ENCODE results near the gene CISD1. TPM values are rescaled to one million over a fixed set of nuclear protein-coding genes. Genes with fewer than 3 reads are reported as not detected.

CISD1 gene
- total and polyA plus RNA-seq, 2 donors (not counting 3 experiments of a cell fraction or from before 2014, with no cell fraction given) = 25.5 to 53.0 TPM

DNA sequence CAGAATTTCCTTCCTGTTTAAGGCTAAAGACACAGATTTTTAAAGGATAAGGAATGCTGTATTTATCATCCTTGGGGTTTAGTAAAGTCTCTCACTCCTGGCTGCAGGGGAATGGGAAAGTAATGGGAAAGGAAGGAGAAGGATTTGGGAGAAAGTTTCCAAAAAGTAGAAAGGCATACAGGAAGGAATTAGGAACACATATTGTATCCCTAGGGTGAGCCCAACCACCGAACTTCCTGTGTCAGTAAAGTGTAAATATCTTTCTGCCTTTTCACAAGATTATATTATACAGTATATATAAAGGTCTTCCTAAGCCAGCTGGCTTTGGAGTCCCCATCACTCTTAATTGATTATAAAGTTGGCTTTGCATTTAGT is 53.9 kb downstream of the CISD1 start:
- no peaks in the 10 kb centered on the region for H4K20me1 ChIP-seq (replicated peaks; ENCODE audit: control insufficient read depth, extremely low read depth, insufficient read depth, low read length)
- CTCF ChIA-PET = interaction anchor here (1.3 kb wide), 1 partner anchor 15 kb away, joined by 4 read pairs; no protein-coding TSS in a partner anchor
- peaks cover 0 to 2% of the 10 kb centered on the region in 2 experiments for H3K27me3 ChIP-seq (ENCODE audit: control insufficient read depth in 2 of 2, insufficient read depth in 2 of 2, low read length in 2 of 2)
- H2AFZ ChIP-seq (ENCODE audit: low read depth, low read length) = no peak overlapping the region
- H3K9me1 ChIP-seq (replicated peaks; ENCODE audit: control insufficient read depth, extremely low read depth, insufficient read depth, low read length) = no peaks in the 10 kb centered on the region
- H3K36me3 ChIP-seq (ENCODE audit: control insufficient read depth in 2 of 2, extremely low read depth in 1 of 2, insufficient read depth in 2 of 2, low read length in 2 of 2) = no peaks in the 10 kb centered on the region
- no peaks in the 10 kb centered on the region for H3K9me3 ChIP-seq (replicated peaks; ENCODE audit: control insufficient read depth, insufficient read depth, low read length)
- H3K9ac ChIP-seq (replicated peaks; ENCODE audit: extremely low read depth, insufficient read depth, low read length) = no peak overlapping the region
- no peak for TF ChIP-seq EZH2 (IDR thresholded peaks at IDR 0.05; ENCODE audit: borderline replicate concordance, low read depth, low read length, severe bottlenecking)
- TF ChIP-seq, protein P1, sequence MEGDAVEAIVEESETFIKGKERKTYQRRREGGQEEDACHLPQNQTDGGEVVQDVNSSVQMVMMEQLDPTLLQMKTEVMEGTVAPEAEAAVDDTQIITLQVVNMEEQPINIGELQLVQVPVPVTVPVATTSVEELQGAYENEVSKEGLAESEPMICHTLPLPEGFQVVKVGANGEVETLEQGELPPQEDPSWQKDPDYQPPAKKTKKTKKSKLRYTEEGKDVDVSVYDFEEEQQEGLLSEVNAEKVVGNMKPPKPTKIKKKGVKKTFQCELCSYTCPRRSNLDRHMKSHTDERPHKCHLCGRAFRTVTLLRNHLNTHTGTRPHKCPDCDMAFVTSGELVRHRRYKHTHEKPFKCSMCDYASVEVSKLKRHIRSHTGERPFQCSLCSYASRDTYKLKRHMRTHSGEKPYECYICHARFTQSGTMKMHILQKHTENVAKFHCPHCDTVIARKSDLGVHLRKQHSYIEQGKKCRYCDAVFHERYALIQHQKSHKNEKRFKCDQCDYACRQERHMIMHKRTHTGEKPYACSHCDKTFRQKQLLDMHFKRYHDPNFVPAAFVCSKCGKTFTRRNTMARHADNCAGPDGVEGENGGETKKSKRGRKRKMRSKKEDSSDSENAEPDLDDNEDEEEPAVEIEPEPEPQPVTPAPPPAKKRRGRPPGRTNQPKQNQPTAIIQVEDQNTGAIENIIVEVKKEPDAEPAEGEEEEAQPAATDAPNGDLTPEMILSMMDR (IDR thresholded peaks at IDR 0.05; ENCODE audit: extremely low read depth in 1 of 2, insufficient read depth in 1 of 2, low read depth in 1 of 2, low read length in 2 of 2) = no peak
- TF ChIP-seq POLR2A (IDR thresholded peaks at IDR 0.05; ENCODE audit: low read depth, low read length) = no peak
- no peak for TF ChIP-seq POLR2AphosphoS5 (IDR thresholded peaks at IDR 0.05; ENCODE audit: insufficient read depth, low read depth, low read length)
- TF ChIP-seq, protein P2, sequence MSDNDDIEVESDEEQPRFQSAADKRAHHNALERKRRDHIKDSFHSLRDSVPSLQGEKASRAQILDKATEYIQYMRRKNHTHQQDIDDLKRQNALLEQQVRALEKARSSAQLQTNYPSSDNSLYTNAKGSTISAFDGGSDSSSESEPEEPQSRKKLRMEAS (IDR thresholded peaks at IDR 0.05; ENCODE audit: insufficient read depth, insufficient read length) = no peak
- TF ChIP-seq JUN (IDR thresholded peaks at IDR 0.05; ENCODE audit: borderline replicate concordance, insufficient read depth, insufficient read length, low read depth) = no peak
- no peak for TF ChIP-seq GATA2 (IDR thresholded peaks at IDR 0.05; ENCODE audit: insufficient read depth, insufficient read length, low read depth, low read length)
- no peak for TF ChIP-seq FOS (IDR thresholded peaks at IDR 0.05; ENCODE audit: borderline replicate concordance, insufficient read depth, low read length)
- no peak for TF ChIP-seq MYC (IDR thresholded peaks at IDR 0.05; ENCODE audit: low read depth, low read length)
- no peak overlapping the region for H3K27ac ChIP-seq (ENCODE audit: insufficient read depth, low read depth, low read length)
- dilution Hi-C loops (cut with MboI; ENCODE audit: extremely low pct_ligation_motif_present, low sequenced_read_pairs) (no loop called here), intact Hi-C loops (cut with micrococcal nuclease) (no loop called here)
- H3K79me2 ChIP-seq (ENCODE audit: control insufficient read depth, insufficient read depth, low read length) = no peaks in the 10 kb centered on the region
- no TSS peak for BruUV-seq (replicated peaks)
- no peaks in the 10 kb centered on the region for H3K4me1 ChIP-seq (ENCODE audit: control insufficient read depth, extremely low read depth, insufficient read depth, low read length)
- POLR2A ChIA-PET = no interaction called here
- no peak overlapping the region for H3K4me3 ChIP-seq (replicated peaks in 1 of 3; ENCODE audit: insufficient read depth in 1 of 3, low read depth in 1 of 3, low read length in 3 of 3)
- H3K4me2 ChIP-seq (ENCODE audit: insufficient read depth, low read length) = no peak overlapping the region
- DNase-seq (ENCODE audit: low read depth, low spot score) = no peak
- FAIRE-seq = no peak
